Bronchial epithelial cell (primary cell): Measurements from ENCODE around the gene TRPV6. TPM values are rescaled to one million over a fixed set of nuclear protein-coding genes. Genes with fewer than 3 reads are reported as not detected.

Source experiments
- DNase-seq: peaks from one replicate; pipeline ENCODE4 v3.0.0-alpha.2; 2010; ENCODE audit warnings: low read depth
- FAIRE-seq: peaks from 2 replicates; lab custom pipeline; 2011; peaks lifted over from hg19 to GRCh38; lab: Jason Lieb, UNC
- H3K27me3 ChIP-seq: 2 replicates; pipeline ENCODE4 v1.5.1; 2011; ENCODE audit warnings: low read length; ENCODE audit not compliant: control insufficient read depth, insufficient read depth
- H3K36me3 ChIP-seq: 2 replicates; pipeline ENCODE4 v1.5.1; 2011; ENCODE audit warnings: low read length; ENCODE audit not compliant: control insufficient read depth, insufficient read depth
- H3K4me3 ChIP-seq: 2 replicates; pipeline ENCODE4 v1.5.1; 2011; ENCODE audit warnings: mild to moderate bottlenecking, low read depth, low read length, control low read depth
- total RNA-seq: library from RNA; depleted of rRNA; stranded (reverse); fragments of >200 nt; gene quantifications from 2 replicates; pipeline ENCODE4 v1.2.1, GENCODE V29; 2014
- TF ChIP-seq, protein P1 (sequence below): IDR thresholded peaks from 2 replicates; pipeline ENCODE4 v1.5.1; 2011; ENCODE audit warnings: mild to moderate bottlenecking, moderate library complexity, low read length, control low read depth, inconsistent platforms; ENCODE audit not compliant: insufficient read depth, severe bottlenecking

Gene TRPV6
- total RNA-seq, 1 donor from 2014 or later = under 0.01 TPM

DNA sequence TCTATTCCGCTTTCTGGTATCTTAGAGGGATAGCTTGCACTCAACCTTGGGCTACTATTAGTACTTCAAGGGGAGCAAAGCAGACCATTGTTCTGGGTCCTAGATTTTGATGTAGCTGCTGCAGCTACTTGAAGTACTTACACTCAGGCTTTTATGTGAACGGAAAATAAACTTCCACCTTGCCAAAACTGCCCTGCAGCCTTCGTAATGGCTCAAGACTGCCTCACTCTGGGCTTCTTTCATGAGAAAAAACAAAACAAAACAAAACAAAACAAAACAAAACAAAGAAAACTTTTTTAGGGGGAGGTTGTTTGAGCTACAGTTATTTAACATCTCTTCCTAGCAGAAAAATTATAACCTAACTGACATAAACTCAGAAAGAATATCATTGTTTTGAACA lies 50.1 kb downstream of the TRPV6 start:
- TF ChIP-seq, protein P1, sequence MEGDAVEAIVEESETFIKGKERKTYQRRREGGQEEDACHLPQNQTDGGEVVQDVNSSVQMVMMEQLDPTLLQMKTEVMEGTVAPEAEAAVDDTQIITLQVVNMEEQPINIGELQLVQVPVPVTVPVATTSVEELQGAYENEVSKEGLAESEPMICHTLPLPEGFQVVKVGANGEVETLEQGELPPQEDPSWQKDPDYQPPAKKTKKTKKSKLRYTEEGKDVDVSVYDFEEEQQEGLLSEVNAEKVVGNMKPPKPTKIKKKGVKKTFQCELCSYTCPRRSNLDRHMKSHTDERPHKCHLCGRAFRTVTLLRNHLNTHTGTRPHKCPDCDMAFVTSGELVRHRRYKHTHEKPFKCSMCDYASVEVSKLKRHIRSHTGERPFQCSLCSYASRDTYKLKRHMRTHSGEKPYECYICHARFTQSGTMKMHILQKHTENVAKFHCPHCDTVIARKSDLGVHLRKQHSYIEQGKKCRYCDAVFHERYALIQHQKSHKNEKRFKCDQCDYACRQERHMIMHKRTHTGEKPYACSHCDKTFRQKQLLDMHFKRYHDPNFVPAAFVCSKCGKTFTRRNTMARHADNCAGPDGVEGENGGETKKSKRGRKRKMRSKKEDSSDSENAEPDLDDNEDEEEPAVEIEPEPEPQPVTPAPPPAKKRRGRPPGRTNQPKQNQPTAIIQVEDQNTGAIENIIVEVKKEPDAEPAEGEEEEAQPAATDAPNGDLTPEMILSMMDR = no peak
- no peak for FAIRE-seq
- no peaks in the 10 kb centered on the region for H3K36me3 ChIP-seq
- no peak overlapping the region for H3K4me3 ChIP-seq
- H3K27me3 ChIP-seq = no peaks in the 10 kb centered on the region
- DNase-seq = no peak

DNA sequence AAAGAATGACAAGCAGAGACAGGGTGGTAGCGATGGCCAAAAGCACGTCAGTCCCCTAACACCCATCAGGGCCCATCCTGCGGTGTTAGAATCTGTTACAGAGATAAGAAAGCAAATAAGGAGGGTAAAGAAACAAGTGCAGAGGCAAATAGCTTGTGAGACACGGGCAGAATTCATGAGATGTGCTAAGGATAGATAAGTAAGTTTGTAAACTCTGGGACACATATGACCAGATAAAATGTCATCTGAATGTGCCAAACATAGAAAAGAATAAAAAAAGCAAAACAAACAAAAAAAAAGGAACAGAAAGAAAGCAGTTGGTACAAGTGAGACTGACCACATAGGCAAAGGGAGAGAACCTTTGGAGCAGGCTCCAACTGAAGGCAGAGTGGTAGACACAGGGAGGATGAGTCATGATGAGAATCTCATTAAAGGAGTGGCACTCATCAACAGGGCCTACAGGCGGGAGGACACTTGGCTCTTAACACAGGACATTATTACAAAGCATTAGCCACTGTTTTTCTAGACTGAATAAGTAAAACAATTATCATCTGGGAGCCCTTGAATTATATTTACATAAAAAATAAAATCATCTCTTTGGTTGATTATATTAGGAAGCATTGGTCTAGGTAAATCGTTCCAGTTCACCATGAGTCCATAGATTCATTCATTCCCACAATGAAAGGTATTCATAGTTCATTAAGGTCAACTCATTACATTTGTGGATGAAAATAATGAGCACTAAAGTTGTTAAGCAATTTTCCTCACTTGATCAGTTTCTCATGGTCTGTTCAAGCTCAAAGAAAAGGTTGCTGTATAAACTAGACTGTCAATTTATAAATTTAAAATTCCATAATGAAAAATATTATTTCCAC lies 52.1 kb downstream of the TRPV6 start:
- TF ChIP-seq, protein P1 = no peak
- no peak for FAIRE-seq
- H3K27me3 ChIP-seq = no peaks in the 10 kb centered on the region
- DNase-seq = peak; percentile 49
- H3K36me3 ChIP-seq = no peaks in the 10 kb centered on the region
- H3K4me3 ChIP-seq = no peak overlapping the region

DNA sequence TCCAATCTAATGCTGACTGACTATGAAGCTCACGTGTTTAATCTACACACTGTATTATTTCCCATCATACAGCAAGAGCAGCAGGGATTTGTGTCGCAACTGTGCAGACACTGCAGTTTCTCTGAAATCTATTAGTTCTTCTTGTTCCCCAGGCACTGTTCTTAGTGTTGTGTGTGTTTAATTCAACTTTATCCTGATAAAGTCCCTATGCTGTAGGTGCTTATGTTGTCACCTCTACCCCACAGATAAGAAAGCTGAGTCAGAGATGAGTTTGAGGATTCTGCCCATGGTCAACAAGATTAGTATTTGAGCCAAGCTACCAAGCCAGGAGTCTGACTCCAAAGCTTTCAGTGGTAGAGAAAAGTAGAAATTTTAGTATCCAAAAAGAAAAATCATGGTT lies 53.1 kb downstream of the TRPV6 start:
- TF ChIP-seq, protein P1 = no peak
- no peak overlapping the region for H3K4me3 ChIP-seq
- H3K36me3 ChIP-seq = no peaks in the 10 kb centered on the region
- no peaks in the 10 kb centered on the region for H3K27me3 ChIP-seq
- no peak for FAIRE-seq
- DNase-seq = no peak

DNA sequence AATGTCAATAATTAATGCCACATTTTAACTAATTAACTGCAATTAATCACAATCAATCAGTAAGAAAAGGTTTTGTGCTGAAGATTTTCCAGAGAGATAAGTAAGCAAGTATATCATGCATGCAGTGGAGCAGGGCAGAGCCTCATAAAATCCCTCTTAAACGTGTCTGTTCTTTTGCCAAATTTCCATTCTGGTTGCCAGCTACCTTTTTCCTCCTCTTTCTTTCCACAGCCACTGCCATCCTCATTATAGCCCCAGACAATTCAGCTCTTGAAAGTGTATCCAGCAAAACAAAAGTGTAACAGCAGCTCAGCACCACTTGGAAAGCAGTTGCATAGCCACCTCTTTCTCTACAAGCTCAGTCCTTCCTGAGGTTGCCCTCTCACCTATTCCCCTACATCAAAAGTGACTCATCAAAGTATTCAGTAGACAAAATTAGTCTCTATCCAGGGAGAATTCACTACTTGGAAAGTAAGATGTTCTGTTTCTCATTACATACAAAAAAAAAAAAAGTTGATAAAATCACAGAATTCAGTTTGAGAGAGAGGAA lies 57.5 kb downstream of the TRPV6 start:
- TF ChIP-seq, protein P1 = no peak
- no peak for FAIRE-seq
- no peaks in the 10 kb centered on the region for H3K27me3 ChIP-seq
- H3K36me3 ChIP-seq = no peaks in the 10 kb centered on the region
- no peak overlapping the region for H3K4me3 ChIP-seq
- DNase-seq = no peak

DNA sequence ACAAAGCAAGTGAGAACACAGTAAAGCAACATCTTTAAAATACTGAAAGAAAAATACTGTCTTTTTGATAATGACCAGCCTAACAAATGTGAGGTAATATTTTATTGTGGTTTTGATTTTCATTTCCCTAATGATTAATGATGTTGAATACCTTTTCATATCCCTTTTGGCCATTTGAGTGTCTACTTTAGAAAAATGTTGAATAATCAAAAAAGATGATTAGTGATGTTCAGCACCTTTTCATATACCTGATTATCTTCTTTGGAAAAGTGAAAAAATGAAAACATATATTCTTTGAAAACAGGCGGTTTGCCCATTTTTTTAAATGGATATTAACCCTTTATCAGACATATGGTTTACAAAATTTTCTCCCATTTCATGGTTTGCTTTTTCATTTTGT lies 62.8 kb downstream of the TRPV6 start:
- peaks cover 3% of the 10 kb centered on the region for H3K27me3 ChIP-seq
- H3K4me3 ChIP-seq = no peak overlapping the region
- TF ChIP-seq, protein P1 = no peak
- DNase-seq (no peak), FAIRE-seq (no peak)
- H3K36me3 ChIP-seq = no peaks in the 10 kb centered on the region

Other genes with a start within 250 kb of the TRPV6 start
- gene PRSS1, start 136.3 kb downstream of the TRPV6 start, total RNA-seq = under 0.01 TPM in 1 of 2 replicates, not detected in the other
- not detected in 2 replicates for gene PRSS2, start 114.8 kb downstream of the TRPV6 start, total RNA-seq
- gene EPHB6, start 30.7 kb downstream of the TRPV6 start, total RNA-seq = under 0.01 and 0.77 TPM in 2 replicates
- gene TRPV5, start 48.0 kb upstream of the TRPV6 start, total RNA-seq = under 0.01 TPM in 1 of 2 replicates, not detected in the other
- gene LLCFC1, start 53.7 kb upstream of the TRPV6 start, total RNA-seq = not detected in 2 replicates
- 0.13 TPM in 1 of 2 replicates, not detected in the other for gene KEL, start 76.6 kb upstream of the TRPV6 start, total RNA-seq
- gene OR9A2, start 141.4 kb upstream of the TRPV6 start, total RNA-seq = 0.26 TPM in 1 of 2 replicates, not detected in the other
- gene OR6V1, start 166.6 kb upstream of the TRPV6 start, total RNA-seq = not detected in 2 replicates
- not detected in 2 replicates for gene PIP, start 246.3 kb upstream of the TRPV6 start, total RNA-seq